Esophagus squamous epithelium (tissue), 4 donors: ENCODE data around the gene TTC21B.

ENCODE experiments used
- POLR2A ChIP-seq, 4 donors: fragments of 450-650 bp; IDR thresholded peaks; one replicate each; pipeline ENCODE4 v1.6.1; 2017; ENCODE audit warnings: antibody characterized with exemption in 4 of 4, mild to moderate bottlenecking in 4 of 4, moderate library complexity in 3 of 4
- TF ChIP-seq, protein P1 (sequence below), 6 experiments: fragments of 450-650 bp in 4 of 6; fragments of 200-600 bp in 2 of 6; sonication (generic) in 2 of 6; IDR thresholded peaks; one replicate each; pipeline ENCODE4 v1.5.1; 2016 to 2019; ENCODE audit warnings: antibody characterized with exemption in 6 of 6, mild to moderate bottlenecking in 4 of 6, moderate library complexity in 4 of 6

DNA sequence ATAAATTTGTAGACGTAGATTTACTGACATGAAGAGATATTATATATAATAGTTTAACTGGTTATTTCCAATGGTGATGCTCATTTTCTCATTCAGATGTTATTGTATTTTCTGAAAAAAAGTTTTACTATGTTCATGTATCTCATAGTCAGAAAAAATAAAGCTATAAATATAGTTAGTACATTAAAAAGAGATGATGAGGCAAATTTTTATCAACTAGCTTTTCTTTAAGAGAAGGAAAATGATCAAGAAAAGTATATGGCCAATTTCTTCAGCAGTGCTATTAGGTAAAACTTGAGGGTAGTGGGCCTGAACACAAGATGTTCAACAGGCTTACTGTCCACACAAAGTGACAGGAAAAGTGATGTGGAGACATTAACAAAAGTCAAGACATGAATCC is 11.7 kb downstream of the TTC21B start:
- TF ChIP-seq, protein P1, sequence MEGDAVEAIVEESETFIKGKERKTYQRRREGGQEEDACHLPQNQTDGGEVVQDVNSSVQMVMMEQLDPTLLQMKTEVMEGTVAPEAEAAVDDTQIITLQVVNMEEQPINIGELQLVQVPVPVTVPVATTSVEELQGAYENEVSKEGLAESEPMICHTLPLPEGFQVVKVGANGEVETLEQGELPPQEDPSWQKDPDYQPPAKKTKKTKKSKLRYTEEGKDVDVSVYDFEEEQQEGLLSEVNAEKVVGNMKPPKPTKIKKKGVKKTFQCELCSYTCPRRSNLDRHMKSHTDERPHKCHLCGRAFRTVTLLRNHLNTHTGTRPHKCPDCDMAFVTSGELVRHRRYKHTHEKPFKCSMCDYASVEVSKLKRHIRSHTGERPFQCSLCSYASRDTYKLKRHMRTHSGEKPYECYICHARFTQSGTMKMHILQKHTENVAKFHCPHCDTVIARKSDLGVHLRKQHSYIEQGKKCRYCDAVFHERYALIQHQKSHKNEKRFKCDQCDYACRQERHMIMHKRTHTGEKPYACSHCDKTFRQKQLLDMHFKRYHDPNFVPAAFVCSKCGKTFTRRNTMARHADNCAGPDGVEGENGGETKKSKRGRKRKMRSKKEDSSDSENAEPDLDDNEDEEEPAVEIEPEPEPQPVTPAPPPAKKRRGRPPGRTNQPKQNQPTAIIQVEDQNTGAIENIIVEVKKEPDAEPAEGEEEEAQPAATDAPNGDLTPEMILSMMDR (IDR thresholded peaks at IDR 0.05) = no peak
- no peak for TF ChIP-seq POLR2A (IDR thresholded peaks at IDR 0.05)
